IMR-90 (cell line): ENCODE results near the gene MAST1. TPM values are rescaled to one million over a fixed set of nuclear protein-coding genes. Genes with fewer than 3 reads are reported as not detected.
"Not testable (repeated sequence)": the region's sequence is repeated elsewhere in the genome, so short reads cannot be mapped to it uniquely, and the experiment has no call there.

Source experiments
- ATAC-seq: fragments of 200-7000 bp; cut with Tn5 transposase; 2 replicates; pipeline ENCODE4 v1.9.1; 2020; ENCODE audit warnings: low read depth, mild to moderate bottlenecking, moderate library complexity
- BruUV-seq: library from RNA; stranded (reverse); fragments of 400-500 nt; replicated peaks from 2 replicates; lab custom pipeline; 2021; lab: Mats Ljungman, UMichigan
- CTCF ChIA-PET: fragments of 300-600 bp; formaldehyde crosslinking; extraction: SDS; loops from one replicate; lab custom pipeline; 2021; ENCODE audit warnings: antibody characterized with exemption; lab: Yijun Ruan, JAX
- POLR2A ChIA-PET: fragments of 300-600 bp; sonication (Branson Sonifier 250); formaldehyde crosslinking; loops from one replicate; lab custom pipeline; 2022; ENCODE audit warnings: antibody characterized with exemption; ENCODE audit not compliant: unreplicated experiment; lab: Charles Lee
- DNase-seq: peaks from one replicate; pipeline ENCODE4 v3.0.0; 2013
- H2AFZ ChIP-seq: replicated peaks from 2 replicates; pipeline ENCODE3; 2013; ENCODE audit warnings: low read length, mild to moderate bottlenecking; ENCODE audit not compliant: poor library complexity
- H2AK5ac ChIP-seq: 2 replicates; pipeline ENCODE4 v1.6.1; 2013; ENCODE audit warnings: low read depth, low read length, inconsistent platforms
- H2AK9ac ChIP-seq: replicated peaks from 2 replicates; pipeline ENCODE3; 2013; ENCODE audit warnings: mild to moderate bottlenecking, low read depth, low read length, moderate library complexity; ENCODE audit not compliant: poor library complexity
- H2BK120ac ChIP-seq: 2 replicates; pipeline ENCODE4 v1.6.1; 2013; ENCODE audit warnings: low read depth, low read length, inconsistent platforms
- H2BK15ac ChIP-seq: 3 replicates; pipeline ENCODE4 v1.6.1; 2013; ENCODE audit warnings: low read depth, low read length, inconsistent platforms
- H2BK20ac ChIP-seq: 2 replicates; pipeline ENCODE4 v1.6.1; 2013; ENCODE audit warnings: low read depth, mild to moderate bottlenecking, inconsistent platforms, low read length, moderate library complexity
- H2BK5ac ChIP-seq: 2 replicates; pipeline ENCODE4 v1.6.1; 2013; ENCODE audit warnings: mild to moderate bottlenecking, low read depth, low read length, inconsistent platforms; ENCODE audit not compliant: poor library complexity, severe bottlenecking
- H3K14ac ChIP-seq: replicated peaks from 2 replicates; pipeline ENCODE4 v1.6.1; 2013; ENCODE audit warnings: low read depth, low read length, inconsistent platforms
- H3K18ac ChIP-seq: 2 replicates; pipeline ENCODE4 v1.6.1; 2013; ENCODE audit warnings: low read depth, low read length, control low read depth
- H3K23ac ChIP-seq: 2 replicates; pipeline ENCODE4 v1.6.1; 2013; ENCODE audit warnings: low read depth, low read length, inconsistent platforms
- H3K27ac ChIP-seq: 2 replicates; pipeline ENCODE4 v1.5.1; 2013; ENCODE audit warnings: mild to moderate bottlenecking, control low read depth, low read length; ENCODE audit not compliant: insufficient read depth
- H3K27me3 ChIP-seq: 2 replicates; pipeline ENCODE4 v1.6.1; 2013; ENCODE audit warnings: low read length; ENCODE audit not compliant: control insufficient read depth, insufficient read depth
- H3K36me3 ChIP-seq: 2 replicates; pipeline ENCODE4 v1.6.1; 2013; ENCODE audit warnings: low read length, mixed read lengths; ENCODE audit not compliant: control insufficient read depth, insufficient read depth
- H3K4ac ChIP-seq: 2 replicates; pipeline ENCODE4 v1.6.1; 2013; ENCODE audit warnings: low read depth, low read length, inconsistent platforms
- H3K4me1 ChIP-seq: 2 replicates; pipeline ENCODE4 v1.6.1; 2013; ENCODE audit warnings: low read length, mixed read lengths; ENCODE audit not compliant: control insufficient read depth, insufficient read depth
- H3K4me2 ChIP-seq: 2 replicates; pipeline ENCODE4 v1.6.1; 2013; ENCODE audit warnings: low read depth, mild to moderate bottlenecking, control low read depth, low read length, moderate library complexity
- H3K4me3 ChIP-seq: 2 replicates; pipeline ENCODE4 v1.5.1; 2013; ENCODE audit warnings: low read depth, mild to moderate bottlenecking, control low read depth, low read length, moderate library complexity; ENCODE audit not compliant: insufficient read depth
- H3K56ac ChIP-seq: 2 replicates; pipeline ENCODE4 v1.6.1; 2013; ENCODE audit warnings: low read length, inconsistent platforms; ENCODE audit not compliant: insufficient read depth; ENCODE audit errors: extremely low read depth
- H3K79me1 ChIP-seq, 2 experiments: 2 replicates each; pipeline ENCODE4 v1.6.1; 2013; ENCODE audit warnings: low read length in 2 of 2, inconsistent platforms in 1 of 2, low read depth in 1 of 2
- H3K9ac ChIP-seq: 2 replicates; pipeline ENCODE4 v1.6.1; 2013; ENCODE audit warnings: low read depth, low read length, control low read depth
- H3K9me1 ChIP-seq: 2 replicates; pipeline ENCODE4 v1.6.1; 2013; ENCODE audit warnings: low read length, inconsistent platforms; ENCODE audit not compliant: insufficient read depth
- H3K9me3 ChIP-seq: 2 replicates; pipeline ENCODE4 v1.6.1; 2013; ENCODE audit warnings: low read length; ENCODE audit not compliant: control insufficient read depth, insufficient read depth
- H4K20me1 ChIP-seq: 2 replicates; pipeline ENCODE4 v1.6.1; 2013; ENCODE audit warnings: low read length, inconsistent platforms; ENCODE audit not compliant: insufficient read depth
- H4K5ac ChIP-seq: 2 replicates; pipeline ENCODE4 v1.6.1; 2013; ENCODE audit warnings: mild to moderate bottlenecking, low read depth, low read length, control low read depth
- H4K8ac ChIP-seq, 2 experiments: 2 replicates each; pipeline ENCODE4 v1.6.1; 2013; ENCODE audit warnings: low read depth in 2 of 2, low read length in 2 of 2, control low read depth in 1 of 2, inconsistent platforms in 1 of 2
- H4K91ac ChIP-seq: 2 replicates; pipeline ENCODE4 v1.6.1; 2013; ENCODE audit warnings: low read depth, low read length, inconsistent platforms; ENCODE audit not compliant: insufficient read depth
- WGBS, 2 experiments: methylation state at CpG; one replicate each; pipeline versions ENCODE4 v1.1.5 to v1.1.7; 2013; ENCODE audit warnings: missing lambda C conversion rate in 2 of 2; ENCODE audit not compliant: insufficient read length in 1 of 2; ENCODE audit errors: extremely low coverage in 2 of 2; 5-methylcytosine and 5-hydroxymethylcytosine counted together
- dilution Hi-C: fragments of 300-500 bp; cut with HindIII; formaldehyde crosslinking; loops from one replicate; pipeline ENCODE4 v1.14.3; 2018; ENCODE audit warnings: low sequenced_read_pairs; ENCODE audit not compliant: unreplicated experiment
- in situ Hi-C: fragments of 300-500 bp; cut with MboI; formaldehyde crosslinking; loops from 3 replicates; pipeline ENCODE4 v1.14.3; 2019; ENCODE audit warnings: low sequenced_read_pairs, inconsistent platforms, mixed read lengths
- intact Hi-C: fragments of 100-400 bp; cut with micrococcal nuclease; formaldehyde crosslinking; loops from 2 replicates; pipeline ENCODE4 v1.10.0; 2022
- polyA plus RNA-seq, 3 experiments: library from polyadenylated mRNA; depleted of rRNA; stranded (reverse); fragments of >200 nt; gene quantifications; 2 replicates each; pipeline ENCODE4 v1.2.3, GENCODE V29; 2012; ENCODE audit warnings: low replicate concordance in 1 of 3
- total RNA-seq: library from RNA; depleted of rRNA; stranded (reverse); fragments of >200 nt; gene quantifications from 2 replicates; pipeline ENCODE4 v1.2.3, GENCODE V29; 2012

Gene MAST1
- total and polyA plus RNA-seq, 2 of the 4 experiments (the other 2 are of a cell fraction) = 0.56 to 1.1 TPM

DNA sequence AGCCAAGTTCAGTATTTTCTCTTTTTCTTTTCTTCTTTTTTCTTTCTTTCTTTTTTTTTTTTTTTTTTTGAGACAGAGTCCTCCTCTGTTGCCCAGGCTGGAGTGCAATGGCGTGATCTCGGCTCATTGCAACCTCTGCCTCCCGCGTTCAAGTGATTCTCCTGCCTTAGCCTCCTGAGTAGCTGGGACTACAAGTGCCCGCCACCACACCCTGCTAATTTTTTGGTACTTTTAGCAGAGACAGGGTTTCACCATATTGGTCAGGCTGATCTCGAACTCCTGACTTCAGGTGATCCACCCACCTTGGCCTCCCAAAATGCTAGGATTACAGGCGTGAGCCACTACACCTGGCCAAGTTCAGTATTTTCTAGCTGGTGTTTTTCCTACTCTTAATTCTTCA lies 40.7 kb upstream of the MAST1 start:
- H3K56ac ChIP-seq, H2AFZ ChIP-seq, H3K9me3 ChIP-seq, H2AK9ac ChIP-seq, H4K5ac ChIP-seq, H3K14ac ChIP-seq, H3K27me3 ChIP-seq, H3K4me1 ChIP-seq, H2AK5ac ChIP-seq, BruUV-seq, H4K91ac ChIP-seq, H2BK120ac ChIP-seq, H2BK20ac ChIP-seq, intact Hi-C loops, H3K4me3 ChIP-seq, H2BK15ac ChIP-seq, H3K9ac ChIP-seq, H3K4me2 ChIP-seq, H3K9me1 ChIP-seq, dilution Hi-C loops, H3K18ac ChIP-seq, H3K27ac ChIP-seq, ATAC-seq, H3K4ac ChIP-seq, H3K23ac ChIP-seq, H4K8ac ChIP-seq, H2BK5ac ChIP-seq, H4K20me1 ChIP-seq, DNase-seq, H3K36me3 ChIP-seq: not testable (repeated sequence)
- ChIA-PET POLR2A (interaction anchor here (0.6 kb wide), 1 partner anchor 23 kb away, joined by 3 read pairs; no protein-coding TSS in a partner anchor), CTCF (interaction anchor here (0.7 to 4.1 kb wide), 3 partner anchors 27 to 39 kb away, joined by 3 to 30 read pairs (median 4); no protein-coding TSS in a partner anchor)
- H3K79me1 ChIP-seq = peaks cover 4 to 34% of the 10 kb centered on the region in 2 experiments; a peak in 3 of 4 replicates
- WGBS, 2 experiments = 90% methylated on average over 2 of the region's 7 CpGs; no CpG with 5 or more reads in 1 of the 2 experiments
- in situ Hi-C loops = loop anchor here (25.0 kb wide), 1 partner anchor 1040 kb away; no protein-coding TSS in a partner anchor
